NT2/D1 (cell line): ENCODE measurements around the gene CIBAR2.

Source experiments
- SUZ12 ChIP-seq: IDR thresholded peaks from 2 replicates; pipeline ENCODE4 v1.6.1; 2011; ENCODE audit not compliant: insufficient read length, insufficient read depth; ENCODE audit errors: extremely low read depth
- YY1 ChIP-seq: IDR thresholded peaks from 2 replicates; pipeline ENCODE4 v1.6.1; 2011; ENCODE audit not compliant: insufficient read length, insufficient read depth
- ZNF274 ChIP-seq: IDR thresholded peaks from 2 replicates; pipeline ENCODE4 v1.6.1; 2011; ENCODE audit warnings: mild to moderate bottlenecking, low read depth, low read length

GRCh38 chr16:85157813-85158742 lies 45.8 kb upstream of the CIBAR2 start:
- TF ChIP-seq ZNF274 = no peak
- TF ChIP-seq YY1 = no peak
- TF ChIP-seq SUZ12 = no peak
